Cardiac fibroblast (primary cell): ENCODE measurements around the gene MROH8.
A peak's percentile ranks its signal among the peaks of the same experiment; 100 is the strongest.
"Not testable (repeated sequence)": the region's sequence is repeated elsewhere in the genome, so short reads cannot be mapped to it uniquely, and the experiment has no call there.

Experiments used
- DNase-seq, 2 donors: peaks; one replicate each; pipeline versions ENCODE4 v3.0.0 to v3.0.0-alpha.2; 2010; ENCODE audit warnings: low read depth in 2 of 2
- H3K4me3 ChIP-seq, 2 donors: replicated peaks in 1 of 2; 1 replicate in 1 of 2; 2 replicates in 1 of 2; pipeline ENCODE4 v1.5.1; 2011; ENCODE audit warnings: low read depth in 2 of 2, low read length in 2 of 2, mild to moderate bottlenecking in 2 of 2, moderate library complexity in 1 of 2
- CTCF ChIP-seq: IDR thresholded peaks from one replicate; pipeline ENCODE4 v1.5.1; 2011; ENCODE audit warnings: low read depth, mild to moderate bottlenecking, low read length, inconsistent platforms

MROH8 gene

GRCh38 chr20:37147250-37147649 lies 32.1 kb downstream of the MROH8 start:
- no peak for DNase-seq
- no peak overlapping the region for H3K4me3 ChIP-seq
- TF ChIP-seq CTCF = no peak

- H3K4me3 ChIP-seq = no peak overlapping the region
- no peak for TF ChIP-seq CTCF
- DNase-seq = peak in 1 of 2 donors; percentile 20
Observed at GRCh38 chr20:37144856-37145404, 34.4 kb downstream of the MROH8 start.

- TF ChIP-seq CTCF = no peak
- peak in 1 of 2 donors; percentile 29 for DNase-seq
- no peak overlapping the region for H3K4me3 ChIP-seq
Observed at GRCh38 chr20:37142708-37143107, 36.6 kb downstream of the MROH8 start.

GRCh38 chr20:37137547-37137946 lies 41.8 kb downstream of the MROH8 start:
- no peak for TF ChIP-seq CTCF
- H3K4me3 ChIP-seq = no peak overlapping the region
- no peak for DNase-seq

GRCh38 chr20:37133952-37134351 lies 45.4 kb downstream of the MROH8 start:
- no peak overlapping the region for H3K4me3 ChIP-seq
- no peak for DNase-seq
- no peak for TF ChIP-seq CTCF

GRCh38 chr20:37131486-37131885 lies 47.9 kb downstream of the MROH8 start:
- TF ChIP-seq CTCF = no peak
- peak in 1 of 2 donors; percentile 53 for DNase-seq
- H3K4me3 ChIP-seq = no peak overlapping the region

- no peak for DNase-seq
Observed at GRCh38 chr20:37128803-37129202, 50.5 kb downstream of the MROH8 start.

GRCh38 chr20:37126290-37126689 lies 53.1 kb downstream of the MROH8 start:
- DNase-seq, H3K4me3 ChIP-seq: not testable (repeated sequence)

More at GRCh38 chr20:37128803-37129202, 50.5 kb downstream of the MROH8 start:
- TF ChIP-seq CTCF = no peak
- no peak overlapping the region for H3K4me3 ChIP-seq
